IMR-90 (cell line): ENCODE data around the gene GAREM1. TPM values are rescaled to one million over a fixed set of nuclear protein-coding genes. Genes with fewer than 3 reads are reported as not detected.

Source experiments
- ATAC-seq: fragments of 200-7000 bp; cut with Tn5 transposase; 2 replicates; pipeline ENCODE4 v1.9.1; 2020; ENCODE audit warnings: low read depth, mild to moderate bottlenecking, moderate library complexity
- BruUV-seq: library from RNA; stranded (reverse); fragments of 400-500 nt; replicated peaks from 2 replicates; lab custom pipeline; 2021; lab: Mats Ljungman, UMichigan
- CTCF ChIA-PET: fragments of 300-600 bp; formaldehyde crosslinking; extraction: SDS; loops from one replicate; lab custom pipeline; 2021; ENCODE audit warnings: antibody characterized with exemption; lab: Yijun Ruan, JAX
- POLR2A ChIA-PET: fragments of 300-600 bp; sonication (Branson Sonifier 250); formaldehyde crosslinking; loops from one replicate; lab custom pipeline; 2022; ENCODE audit warnings: antibody characterized with exemption; ENCODE audit not compliant: unreplicated experiment; lab: Charles Lee
- DNase-seq: peaks from one replicate; pipeline ENCODE4 v3.0.0; 2013
- H2AFZ ChIP-seq: replicated peaks from 2 replicates; pipeline ENCODE3; 2013; ENCODE audit warnings: low read length, mild to moderate bottlenecking; ENCODE audit not compliant: poor library complexity
- H2AK5ac ChIP-seq: 2 replicates; pipeline ENCODE4 v1.6.1; 2013; ENCODE audit warnings: low read depth, low read length, inconsistent platforms
- H2AK9ac ChIP-seq: replicated peaks from 2 replicates; pipeline ENCODE3; 2013; ENCODE audit warnings: mild to moderate bottlenecking, low read depth, low read length, moderate library complexity; ENCODE audit not compliant: poor library complexity
- H2BK120ac ChIP-seq: 2 replicates; pipeline ENCODE4 v1.6.1; 2013; ENCODE audit warnings: low read depth, low read length, inconsistent platforms
- H2BK15ac ChIP-seq: 3 replicates; pipeline ENCODE4 v1.6.1; 2013; ENCODE audit warnings: low read depth, low read length, inconsistent platforms
- H2BK20ac ChIP-seq: 2 replicates; pipeline ENCODE4 v1.6.1; 2013; ENCODE audit warnings: low read depth, mild to moderate bottlenecking, inconsistent platforms, low read length, moderate library complexity
- H2BK5ac ChIP-seq: 2 replicates; pipeline ENCODE4 v1.6.1; 2013; ENCODE audit warnings: mild to moderate bottlenecking, low read depth, low read length, inconsistent platforms; ENCODE audit not compliant: poor library complexity, severe bottlenecking
- H3K14ac ChIP-seq: replicated peaks from 2 replicates; pipeline ENCODE4 v1.6.1; 2013; ENCODE audit warnings: low read depth, low read length, inconsistent platforms
- H3K18ac ChIP-seq: 2 replicates; pipeline ENCODE4 v1.6.1; 2013; ENCODE audit warnings: low read depth, low read length, control low read depth
- H3K23ac ChIP-seq: 2 replicates; pipeline ENCODE4 v1.6.1; 2013; ENCODE audit warnings: low read depth, low read length, inconsistent platforms
- H3K27ac ChIP-seq: 2 replicates; pipeline ENCODE4 v1.5.1; 2013; ENCODE audit warnings: mild to moderate bottlenecking, control low read depth, low read length; ENCODE audit not compliant: insufficient read depth
- H3K27me3 ChIP-seq: 2 replicates; pipeline ENCODE4 v1.6.1; 2013; ENCODE audit warnings: low read length; ENCODE audit not compliant: control insufficient read depth, insufficient read depth
- H3K36me3 ChIP-seq: 2 replicates; pipeline ENCODE4 v1.6.1; 2013; ENCODE audit warnings: low read length, mixed read lengths; ENCODE audit not compliant: control insufficient read depth, insufficient read depth
- H3K4ac ChIP-seq: 2 replicates; pipeline ENCODE4 v1.6.1; 2013; ENCODE audit warnings: low read depth, low read length, inconsistent platforms
- H3K4me1 ChIP-seq: 2 replicates; pipeline ENCODE4 v1.6.1; 2013; ENCODE audit warnings: low read length, mixed read lengths; ENCODE audit not compliant: control insufficient read depth, insufficient read depth
- H3K4me2 ChIP-seq: 2 replicates; pipeline ENCODE4 v1.6.1; 2013; ENCODE audit warnings: low read depth, mild to moderate bottlenecking, control low read depth, low read length, moderate library complexity
- H3K4me3 ChIP-seq: 2 replicates; pipeline ENCODE4 v1.5.1; 2013; ENCODE audit warnings: low read depth, mild to moderate bottlenecking, control low read depth, low read length, moderate library complexity; ENCODE audit not compliant: insufficient read depth
- H3K56ac ChIP-seq: 2 replicates; pipeline ENCODE4 v1.6.1; 2013; ENCODE audit warnings: low read length, inconsistent platforms; ENCODE audit not compliant: insufficient read depth; ENCODE audit errors: extremely low read depth
- H3K79me1 ChIP-seq, 2 experiments: 2 replicates each; pipeline ENCODE4 v1.6.1; 2013; ENCODE audit warnings: low read length in 2 of 2, inconsistent platforms in 1 of 2, low read depth in 1 of 2
- H3K9ac ChIP-seq: 2 replicates; pipeline ENCODE4 v1.6.1; 2013; ENCODE audit warnings: low read depth, low read length, control low read depth
- H3K9me1 ChIP-seq: 2 replicates; pipeline ENCODE4 v1.6.1; 2013; ENCODE audit warnings: low read length, inconsistent platforms; ENCODE audit not compliant: insufficient read depth
- H3K9me3 ChIP-seq: 2 replicates; pipeline ENCODE4 v1.6.1; 2013; ENCODE audit warnings: low read length; ENCODE audit not compliant: control insufficient read depth, insufficient read depth
- H4K20me1 ChIP-seq: 2 replicates; pipeline ENCODE4 v1.6.1; 2013; ENCODE audit warnings: low read length, inconsistent platforms; ENCODE audit not compliant: insufficient read depth
- H4K5ac ChIP-seq: 2 replicates; pipeline ENCODE4 v1.6.1; 2013; ENCODE audit warnings: mild to moderate bottlenecking, low read depth, low read length, control low read depth
- H4K8ac ChIP-seq, 2 experiments: 2 replicates each; pipeline ENCODE4 v1.6.1; 2013; ENCODE audit warnings: low read depth in 2 of 2, low read length in 2 of 2, control low read depth in 1 of 2, inconsistent platforms in 1 of 2
- H4K91ac ChIP-seq: 2 replicates; pipeline ENCODE4 v1.6.1; 2013; ENCODE audit warnings: low read depth, low read length, inconsistent platforms; ENCODE audit not compliant: insufficient read depth
- BHLHE40 ChIP-seq: fragments of 150-350 bp; IDR thresholded peaks from 2 replicates; pipeline ENCODE4 v1.6.1; 2016; ENCODE audit warnings: mild to moderate bottlenecking, low read depth, low read length
- CTCF ChIP-seq: conservative IDR thresholded peaks from 2 replicates; pipeline ENCODE4 v1.5.1; 2012; ENCODE audit warnings: mild to moderate bottlenecking, low read depth, low read length, improper control_type of control experiment
- ELK1 ChIP-seq: fragments of 150-350 bp; IDR thresholded peaks from 2 replicates; pipeline ENCODE4 v1.6.1; 2016; ENCODE audit warnings: low read depth, mild to moderate bottlenecking, low read length, moderate library complexity, borderline replicate concordance
- NFE2L2 ChIP-seq: fragments of 150-350 bp; IDR thresholded peaks from 2 replicates; pipeline ENCODE4 v1.6.1; 2016; ENCODE audit warnings: low read depth, mild to moderate bottlenecking, low read length
- POLR2A ChIP-seq: IDR thresholded peaks from 2 replicates; pipeline ENCODE4 v1.6.1; 2012; ENCODE audit warnings: mild to moderate bottlenecking, low read depth, low read length
- RAD21 ChIP-seq: IDR thresholded peaks from 2 replicates; pipeline ENCODE4 v1.6.1; 2012; ENCODE audit warnings: low read length, improper control_type of control experiment
- RCOR1 ChIP-seq: IDR thresholded peaks from 2 replicates; pipeline ENCODE4 v1.6.1; 2012; ENCODE audit warnings: mild to moderate bottlenecking, low read length, improper control_type of control experiment; ENCODE audit not compliant: insufficient replicate concordance
- RFX5 ChIP-seq: IDR thresholded peaks from 2 replicates; pipeline ENCODE4 v1.8.0; 2012; ENCODE audit warnings: low read depth, mild to moderate bottlenecking, low read length, moderate library complexity
- SMC3 ChIP-seq: fragments of 150-350 bp; IDR thresholded peaks from 2 replicates; pipeline ENCODE4 v1.6.1; 2016; ENCODE audit warnings: low read depth, mild to moderate bottlenecking, antibody characterized with exemption, low read length, moderate library complexity
- WGBS, 2 experiments: methylation state at CpG; one replicate each; pipeline versions ENCODE4 v1.1.5 to v1.1.7; 2013; ENCODE audit warnings: missing lambda C conversion rate in 2 of 2; ENCODE audit not compliant: insufficient read length in 1 of 2; ENCODE audit errors: extremely low coverage in 2 of 2; 5-methylcytosine and 5-hydroxymethylcytosine counted together
- dilution Hi-C: fragments of 300-500 bp; cut with HindIII; formaldehyde crosslinking; loops from one replicate; pipeline ENCODE4 v1.14.3; 2018; ENCODE audit warnings: low sequenced_read_pairs; ENCODE audit not compliant: unreplicated experiment
- in situ Hi-C: fragments of 300-500 bp; cut with MboI; formaldehyde crosslinking; loops from 3 replicates; pipeline ENCODE4 v1.14.3; 2019; ENCODE audit warnings: low sequenced_read_pairs, inconsistent platforms, mixed read lengths
- intact Hi-C: fragments of 100-400 bp; cut with micrococcal nuclease; formaldehyde crosslinking; loops from 2 replicates; pipeline ENCODE4 v1.10.0; 2022
- polyA plus RNA-seq, 3 experiments: library from polyadenylated mRNA; depleted of rRNA; stranded (reverse); fragments of >200 nt; gene quantifications; 2 replicates each; pipeline ENCODE4 v1.2.3, GENCODE V29; 2012; ENCODE audit warnings: low replicate concordance in 1 of 3
- total RNA-seq: library from RNA; depleted of rRNA; stranded (reverse); fragments of >200 nt; gene quantifications from 2 replicates; pipeline ENCODE4 v1.2.3, GENCODE V29; 2012

GAREM1 gene
- total and polyA plus RNA-seq, 2 of the 4 experiments (the other 2 are of a cell fraction) = 1.4 to 2.3 TPM

GRCh38 chr18:32446780-32447179, 23.9 kb downstream of the GAREM1 start:
- Histone ChIP-seq H2BK120ac (no peak overlapping the region), H3K36me3 (no peaks in the 10 kb centered on the region), H3K9ac (no peak overlapping the region), H3K23ac (no peak overlapping the region), H3K4me2 (no peak overlapping the region), H2BK15ac (no peak overlapping the region), H4K20me1 (no peaks in the 10 kb centered on the region; the same call in 1 of the 2 replicates), H3K14ac (no peak overlapping the region), H3K4ac (no peak overlapping the region), H3K4me3 (no peak overlapping the region), H2AK5ac (no peak overlapping the region), H2BK20ac (no peak overlapping the region), H3K9me3 (no peaks in the 10 kb centered on the region), H3K79me1 (no peaks in the 10 kb centered on the region), H4K91ac (no peak overlapping the region), H4K5ac (no peak overlapping the region), H3K9me1 (no peaks in the 10 kb centered on the region), H2BK5ac (no peak overlapping the region), H3K18ac (no peak overlapping the region), H2AFZ (no peak overlapping the region), H3K27ac (no peak overlapping the region), H2AK9ac (no peak overlapping the region), H4K8ac (no peak overlapping the region), H3K56ac (no peak overlapping the region), H3K27me3 (no peaks in the 10 kb centered on the region; the same call in 1 of the 2 replicates), H3K4me1 (no peaks in the 10 kb centered on the region)
- BruUV-seq = no TSS peak
- ATAC-seq = no peak
- POLR2A ChIA-PET = no interaction called here
- in situ Hi-C loops = no loop called here
- dilution Hi-C loops = no loop called here
- no CpG with 5 or more reads among the region's 3 CpGs for WGBS, 2 experiments
- no peak for DNase-seq
- intact Hi-C loops = loop anchor here (5.0 kb wide), 1 partner anchor 64 kb away; no protein-coding TSS in a partner anchor
- CTCF ChIA-PET = no interaction called here
- TF ChIP-seq RAD21 (no peak), POLR2A (no peak), CTCF (no peak), ELK1 (no peak), RCOR1 (no peak), RFX5 (no peak), SMC3 (no peak), BHLHE40 (no peak), NFE2L2 (no peak)
